Endothelial cell of umbilical vein (primary cell): Measurements from ENCODE around the gene DDB1. TPM values are rescaled to one million over a fixed set of nuclear protein-coding genes. Genes with fewer than 3 reads are reported as not detected.

Experiments
- BruUV-seq: library from RNA; stranded (reverse); fragments of 400-500 nt; replicated peaks from 2 replicates; lab custom pipeline; 2021; lab: Mats Ljungman, UMichigan
- CTCF ChIA-PET: fragments of 300-600, 350-600 bp; sonication (Branson Sonifier 250); formaldehyde crosslinking; loops from one replicate; lab custom pipeline; 2021; ENCODE audit warnings: antibody characterized with exemption, inconsistent platforms; lab: Charles Lee
- POLR2A ChIA-PET: fragments of 300-600, 350-600 bp; sonication (Branson Sonifier 250); formaldehyde crosslinking; loops from one replicate; lab custom pipeline; 2021; ENCODE audit warnings: antibody characterized with exemption, inconsistent platforms; lab: Charles Lee
- DNase-seq: peaks from one replicate; pipeline ENCODE4 v3.0.0-alpha.2; 2011; ENCODE audit warnings: low read depth, low spot score
- FAIRE-seq: peaks from 2 replicates; lab custom pipeline; 2011; peaks lifted over from hg19 to GRCh38; lab: Jason Lieb, UNC
- H2AFZ ChIP-seq: 2 replicates; pipeline ENCODE4 v1.6.0; 2012; ENCODE audit warnings: low read depth, low read length, control low read depth, inconsistent platforms
- H3K27ac ChIP-seq: 2 replicates; pipeline ENCODE4 v1.5.1; 2011; ENCODE audit warnings: low read depth, mild to moderate bottlenecking, control low read depth, low read length, moderate library complexity; ENCODE audit not compliant: insufficient read depth
- H3K27me3 ChIP-seq, 2 experiments: 2 replicates each; pipeline versions ENCODE4 v1.6.0 to v1.6.1; 2011; ENCODE audit warnings: low read length in 2 of 2, mixed read lengths in 1 of 2; ENCODE audit not compliant: control insufficient read depth in 2 of 2, insufficient read depth in 2 of 2
- H3K36me3 ChIP-seq, 2 experiments: 2 replicates in 1 of 2; 3 replicates in 1 of 2; pipeline ENCODE4 v1.5.1; 2011; ENCODE audit warnings: low read length in 2 of 2, mild to moderate bottlenecking in 1 of 2, moderate library complexity in 1 of 2; ENCODE audit not compliant: control insufficient read depth in 2 of 2, insufficient read depth in 2 of 2; ENCODE audit errors: extremely low read depth in 1 of 2
- H3K4me1 ChIP-seq: 3 replicates; pipeline ENCODE4 v1.5.1; 2011; ENCODE audit warnings: mild to moderate bottlenecking, low read length; ENCODE audit not compliant: control insufficient read depth, insufficient read depth; ENCODE audit errors: extremely low read depth
- H3K4me2 ChIP-seq: 2 replicates; pipeline ENCODE4 v1.6.1; 2011; ENCODE audit warnings: low read length, control low read depth, mixed read lengths; ENCODE audit not compliant: insufficient read depth
- H3K4me3 ChIP-seq, 3 experiments: fragments of 200-600 bp in 1 of 3; sonication (generic), shearing (Covaris generic) in 1 of 3; replicated peaks in 1 of 3; 2 replicates each; pipeline ENCODE4 v1.5.1; 2011 to 2016; ENCODE audit warnings: control low read depth in 3 of 3, low read length in 3 of 3, mild to moderate bottlenecking in 2 of 3, inconsistent platforms in 1 of 3, low read depth in 1 of 3, moderate library complexity in 1 of 3; ENCODE audit not compliant: insufficient read depth in 1 of 3
- H3K79me2 ChIP-seq: 2 replicates; pipeline ENCODE4 v1.6.0; 2012; ENCODE audit warnings: low read length, inconsistent platforms; ENCODE audit not compliant: control insufficient read depth, insufficient read depth
- H3K9ac ChIP-seq: replicated peaks from 2 replicates; pipeline ENCODE3; 2011; ENCODE audit warnings: low read length, control low read depth; ENCODE audit not compliant: insufficient read depth; ENCODE audit errors: extremely low read depth
- H3K9me1 ChIP-seq: replicated peaks from 3 replicates; pipeline ENCODE4 v1.6.0; 2011; ENCODE audit warnings: mild to moderate bottlenecking, low read length; ENCODE audit not compliant: control insufficient read depth, insufficient read depth; ENCODE audit errors: extremely low read depth
- H3K9me3 ChIP-seq: replicated peaks from 2 replicates; pipeline ENCODE4 v1.5.1; 2012; ENCODE audit warnings: low read length, inconsistent platforms; ENCODE audit not compliant: control insufficient read depth, insufficient read depth
- H4K20me1 ChIP-seq: replicated peaks from 2 replicates; pipeline ENCODE3; 2011; ENCODE audit warnings: mild to moderate bottlenecking, low read length; ENCODE audit not compliant: control insufficient read depth, insufficient read depth; ENCODE audit errors: extremely low read depth
- EZH2 ChIP-seq: IDR thresholded peaks from 2 replicates; pipeline ENCODE4 v1.6.1; 2012; ENCODE audit warnings: borderline replicate concordance, low read depth, mild to moderate bottlenecking, moderate library complexity, low read length, inconsistent platforms; ENCODE audit not compliant: severe bottlenecking
- FOS ChIP-seq: IDR thresholded peaks from 2 replicates; pipeline ENCODE4 v1.6.1; 2011; ENCODE audit warnings: mild to moderate bottlenecking, low read length, moderate library complexity, borderline replicate concordance; ENCODE audit not compliant: insufficient read depth
- GATA2 ChIP-seq: IDR thresholded peaks from 2 replicates; pipeline ENCODE4 v1.7.0; 2011; ENCODE audit warnings: low read depth, mild to moderate bottlenecking, moderate library complexity, mixed read lengths, low read length; ENCODE audit not compliant: insufficient read length, insufficient read depth
- JUN ChIP-seq: IDR thresholded peaks from 2 replicates; pipeline ENCODE4 v1.6.1; 2011; ENCODE audit warnings: borderline replicate concordance, low read depth; ENCODE audit not compliant: insufficient read length, insufficient read depth
- MYC ChIP-seq: IDR thresholded peaks from one replicate; pipeline ENCODE4 v1.6.1; 2011; ENCODE audit warnings: mild to moderate bottlenecking, low read depth, low read length
- POLR2A ChIP-seq: IDR thresholded peaks from 2 replicates; pipeline ENCODE4 v1.6.1; 2012; ENCODE audit warnings: low read depth, mild to moderate bottlenecking, control low read depth, low read length
- POLR2AphosphoS5 ChIP-seq: IDR thresholded peaks from 2 replicates; pipeline ENCODE4 v1.6.1; 2012; ENCODE audit warnings: low read depth, mild to moderate bottlenecking, control low read depth, low read length, moderate library complexity; ENCODE audit not compliant: insufficient read depth
- dilution Hi-C: fragments of 300-500 bp; cut with MboI; formaldehyde crosslinking; loops from one replicate; pipeline ENCODE4 v1.15.0; 2019; ENCODE audit warnings: low sequenced_read_pairs; ENCODE audit not compliant: extremely low pct_ligation_motif_present
- intact Hi-C: fragments of 100-400 bp; cut with micrococcal nuclease; formaldehyde crosslinking; loops from one replicate; pipeline ENCODE4 v1.10.0; 2022
- polyA plus RNA-seq, 4 experiments: library from polyadenylated mRNA; depleted of rRNA in 3 of 4; stranded (reverse) in 3 of 4; unstranded in 1 of 4; fragments of >200 nt; gene quantifications; 2 replicates each; pipeline versions ENCODE4 v1.2.1 to v1.2.3, GENCODE V29; 2011 to 2012; ENCODE audit warnings: missing spikeins in 1 of 4
- total RNA-seq: library from RNA; stranded (reverse); gene quantifications from 2 replicates; pipeline ENCODE4 v1.2.3, GENCODE V29; 2021
- TF ChIP-seq, protein P1 (sequence below): IDR thresholded peaks from 2 replicates; pipeline ENCODE4 v1.6.1; 2011; ENCODE audit not compliant: insufficient read depth, insufficient read length
- TF ChIP-seq, protein P2 (sequence below), 2 donors: IDR thresholded peaks; 1 replicate in 1 of 2; 2 replicates in 1 of 2; pipeline ENCODE4 v1.5.1; 2011; ENCODE audit warnings: low read length in 2 of 2, mild to moderate bottlenecking in 2 of 2, moderate library complexity in 2 of 2, control low read depth in 1 of 2, inconsistent platforms in 1 of 2, low read depth in 1 of 2; ENCODE audit not compliant: insufficient read depth in 1 of 2; ENCODE audit errors: extremely low read depth in 1 of 2

DDB1 gene
- total and polyA plus RNA-seq, 2 donors (not counting 3 experiments of a cell fraction or from before 2014, with no cell fraction given) = 229 to 230 TPM

DNA sequence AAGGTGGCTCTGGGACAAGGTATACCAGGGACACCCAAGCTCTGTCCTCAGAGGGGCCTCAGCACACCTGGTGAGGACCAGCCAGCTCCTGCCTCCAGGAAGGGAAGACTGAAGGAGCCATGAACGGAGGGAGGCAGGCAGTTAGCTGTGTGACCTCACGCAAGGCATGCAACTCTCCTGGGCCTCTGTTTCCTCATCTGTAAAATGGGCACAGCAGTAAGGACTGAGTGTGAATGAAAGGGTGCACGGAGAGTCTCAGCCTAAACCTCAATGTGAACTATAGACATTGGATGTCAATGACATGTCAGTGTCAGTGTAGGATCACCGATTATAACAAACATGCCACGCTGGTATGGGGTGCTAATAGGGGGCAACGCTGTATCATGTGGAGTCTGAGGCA lies 73.5 kb downstream of the DDB1 start:
- BruUV-seq = no TSS peak
- H4K20me1 ChIP-seq = no peaks in the 10 kb centered on the region
- DNase-seq = no peak
- no peaks in the 10 kb centered on the region for H3K79me2 ChIP-seq
- no peak overlapping the region for H3K9ac ChIP-seq
- ChIA-PET CTCF (interaction anchor here (0.9 to 1.4 kb wide), 3 partner anchors 19 to 126 kb away, joined by 3 to 4 read pairs (median 4); partner anchors contain the start of gene VWCE), POLR2A (no interaction called here)
- FAIRE-seq = no peak
- no peak overlapping the region for H2AFZ ChIP-seq
- H3K9me3 ChIP-seq = no peaks in the 10 kb centered on the region
- no peaks in the 10 kb centered on the region for H3K4me1 ChIP-seq
- no peaks in the 10 kb centered on the region for H3K27me3 ChIP-seq
- no peak for TF ChIP-seq EZH2
- no peak for TF ChIP-seq POLR2A
- no peak for TF ChIP-seq GATA2
- no peak for TF ChIP-seq POLR2AphosphoS5
- dilution Hi-C loops (no loop called here), intact Hi-C loops (loop anchor here (10.0 kb wide), 1 partner anchor 75 kb away; the partner anchor contains the start of genes DDB1 and TKFC)
- H3K9me1 ChIP-seq = no peaks in the 10 kb centered on the region
- H3K27ac ChIP-seq = no peak overlapping the region
- H3K4me3 ChIP-seq = no peak overlapping the region
- no peak overlapping the region for H3K4me2 ChIP-seq
- no peaks in the 10 kb centered on the region for H3K36me3 ChIP-seq

DNA sequence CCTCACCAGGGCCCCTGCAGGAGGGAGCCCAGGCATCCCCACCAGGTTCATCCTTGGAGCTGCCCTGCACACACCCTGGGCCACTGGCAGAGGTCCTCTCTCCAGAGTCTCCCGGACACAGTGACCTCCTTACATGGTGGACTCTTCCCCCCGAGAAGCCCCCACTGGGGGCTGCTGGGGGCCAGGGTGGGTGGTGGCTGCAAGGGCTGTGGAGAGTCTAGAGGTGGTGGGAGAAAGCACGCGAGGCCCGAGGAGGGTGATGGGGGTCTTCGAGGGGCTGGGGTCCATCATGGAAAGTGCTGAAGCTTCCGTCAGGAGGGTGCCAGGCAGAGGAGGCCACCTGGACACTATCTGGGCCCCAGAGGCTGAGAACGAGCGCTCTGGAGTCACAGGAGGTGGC lies 74.4 kb downstream of the DDB1 start:
- intact Hi-C loops (loop anchor here (10.0 kb wide), 1 partner anchor 76 kb away; the partner anchor contains the start of genes DDB1 and TKFC), dilution Hi-C loops (no loop called here)
- H3K4me1 ChIP-seq = no peaks in the 10 kb centered on the region
- FAIRE-seq (no peak), DNase-seq (no peak)
- CTCF ChIA-PET = interaction anchor here (1.2 to 1.4 kb wide), 2 partner anchors 36 to 126 kb away, joined by 4 read pairs; partner anchors contain the start of gene VWCE
- no peak overlapping the region for H3K4me3 ChIP-seq
- no peak overlapping the region for H3K4me2 ChIP-seq
- no peaks in the 10 kb centered on the region for H4K20me1 ChIP-seq
- no peaks in the 10 kb centered on the region for H3K27me3 ChIP-seq
- POLR2A ChIA-PET = no interaction called here
- BruUV-seq = no TSS peak
- H3K36me3 ChIP-seq = no peaks in the 10 kb centered on the region
- no peaks in the 10 kb centered on the region for H3K9me1 ChIP-seq
- H3K27ac ChIP-seq = no peak overlapping the region
- H3K9ac ChIP-seq = no peak overlapping the region
- H2AFZ ChIP-seq = no peak overlapping the region
- H3K79me2 ChIP-seq = no peaks in the 10 kb centered on the region
- TF ChIP-seq FOS (no peak), JUN (no peak), POLR2A (no peak), EZH2 (no peak), MYC (no peak), POLR2AphosphoS5 (no peak), GATA2 (no peak)
- TF ChIP-seq, protein P1, sequence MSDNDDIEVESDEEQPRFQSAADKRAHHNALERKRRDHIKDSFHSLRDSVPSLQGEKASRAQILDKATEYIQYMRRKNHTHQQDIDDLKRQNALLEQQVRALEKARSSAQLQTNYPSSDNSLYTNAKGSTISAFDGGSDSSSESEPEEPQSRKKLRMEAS = no peak
- TF ChIP-seq, protein P2, sequence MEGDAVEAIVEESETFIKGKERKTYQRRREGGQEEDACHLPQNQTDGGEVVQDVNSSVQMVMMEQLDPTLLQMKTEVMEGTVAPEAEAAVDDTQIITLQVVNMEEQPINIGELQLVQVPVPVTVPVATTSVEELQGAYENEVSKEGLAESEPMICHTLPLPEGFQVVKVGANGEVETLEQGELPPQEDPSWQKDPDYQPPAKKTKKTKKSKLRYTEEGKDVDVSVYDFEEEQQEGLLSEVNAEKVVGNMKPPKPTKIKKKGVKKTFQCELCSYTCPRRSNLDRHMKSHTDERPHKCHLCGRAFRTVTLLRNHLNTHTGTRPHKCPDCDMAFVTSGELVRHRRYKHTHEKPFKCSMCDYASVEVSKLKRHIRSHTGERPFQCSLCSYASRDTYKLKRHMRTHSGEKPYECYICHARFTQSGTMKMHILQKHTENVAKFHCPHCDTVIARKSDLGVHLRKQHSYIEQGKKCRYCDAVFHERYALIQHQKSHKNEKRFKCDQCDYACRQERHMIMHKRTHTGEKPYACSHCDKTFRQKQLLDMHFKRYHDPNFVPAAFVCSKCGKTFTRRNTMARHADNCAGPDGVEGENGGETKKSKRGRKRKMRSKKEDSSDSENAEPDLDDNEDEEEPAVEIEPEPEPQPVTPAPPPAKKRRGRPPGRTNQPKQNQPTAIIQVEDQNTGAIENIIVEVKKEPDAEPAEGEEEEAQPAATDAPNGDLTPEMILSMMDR (IDR thresholded peaks at IDR 0.05; ENCODE audit: extremely low read depth in 1 of 2, insufficient read depth in 1 of 2, low read depth in 1 of 2, low read length in 2 of 2) = no peak
- no peaks in the 10 kb centered on the region for H3K9me3 ChIP-seq
